ENCODE measurements around the gene WDR35. TPM values are rescaled to one million over a fixed set of nuclear protein-coding genes. Genes with fewer than 3 reads are reported as not detected.

WDR35 gene
- total and polyA plus RNA-seq, 2 donors, result 7.3 to 34.1 TPM

- H3K4me3 ChIP-seq (ENCODE audit: low read depth, low read length), result no peak overlapping the region
- WGBS, result 71% methylated on average over 3 of the region's 3 CpGs
- no peak for DNase-seq (ENCODE audit: extremely low spot score)
These were observed 117.6 kb downstream of the WDR35 start for GRCh38 chr2:19872302-19872701.

GRCh38 chr2:19871836-19872235 lies 118.1 kb downstream of the WDR35 start:
- WGBS, result 97% methylated on average over 2 of the region's 2 CpGs
- DNase-seq (ENCODE audit: extremely low spot score), result no peak
- H3K4me3 ChIP-seq (ENCODE audit: low read depth, low read length), result no peak overlapping the region

More at GRCh38 chr2:19872302-19872701, 117.6 kb downstream of the WDR35 start:
- peaks cover 1% of the 10 kb centered on the region for H3K4me1 ChIP-seq (ENCODE audit: insufficient read depth)
- H3K27ac ChIP-seq (ENCODE audit: low read depth), result no peak overlapping the region
- H3K36me3 ChIP-seq (ENCODE audit: insufficient read depth), result no peaks in the 10 kb centered on the region

GRCh38 chr2:19870792-19871191 lies 119.1 kb downstream of the WDR35 start:
- H3K27ac ChIP-seq (ENCODE audit: low read depth), result no peak overlapping the region
- WGBS, result 85% methylated on average over 4 of the region's 4 CpGs
- H3K4me1 ChIP-seq (ENCODE audit: insufficient read depth), result peaks cover 1% of the 10 kb centered on the region
- DNase-seq (ENCODE audit: extremely low spot score), result no peak
- H3K4me3 ChIP-seq (ENCODE audit: low read depth, low read length), result no peak overlapping the region
- H3K36me3 ChIP-seq (ENCODE audit: insufficient read depth), result no peaks in the 10 kb centered on the region

More at GRCh38 chr2:19871836-19872235, 118.1 kb downstream of the WDR35 start:
- Histone ChIP-seq H3K27ac (ENCODE audit: low read depth) (no peak overlapping the region), H3K36me3 (ENCODE audit: insufficient read depth) (no peaks in the 10 kb centered on the region), H3K4me1 (ENCODE audit: insufficient read depth) (peaks cover 1% of the 10 kb centered on the region)

- DNase-seq (ENCODE audit: extremely low spot score), result no peak
- H3K27ac ChIP-seq (ENCODE audit: low read depth), result no peak overlapping the region
- WGBS, result 19% methylated on average over 52 of the region's 52 CpGs
- H3K36me3 ChIP-seq (ENCODE audit: insufficient read depth), result no peaks in the 10 kb centered on the region
- peaks cover 1% of the 10 kb centered on the region for H3K4me1 ChIP-seq (ENCODE audit: insufficient read depth)
- peak overlapping the region; percentile 54 for H3K4me3 ChIP-seq (ENCODE audit: low read depth, low read length)
These were observed 121.0 kb downstream of the WDR35 start for GRCh38 chr2:19868701-19869580.

- H3K36me3 ChIP-seq (ENCODE audit: insufficient read depth), result no peaks in the 10 kb centered on the region
- WGBS, result 78% methylated on average over 7 of the region's 7 CpGs
- no peak for DNase-seq (ENCODE audit: extremely low spot score)
- H3K4me1 ChIP-seq (ENCODE audit: insufficient read depth), result peaks cover 1% of the 10 kb centered on the region
- no peak overlapping the region for H3K27ac ChIP-seq (ENCODE audit: low read depth)
- peak overlapping the region; percentile 54 for H3K4me3 ChIP-seq (ENCODE audit: low read depth, low read length)
These were observed 121.7 kb downstream of the WDR35 start for GRCh38 chr2:19868224-19868623.

GRCh38 chr2:19866771-19867170 lies 123.1 kb downstream of the WDR35 start:
- H3K36me3 ChIP-seq (ENCODE audit: insufficient read depth), result no peaks in the 10 kb centered on the region
- WGBS, result 98% methylated on average over 2 of the region's 2 CpGs
- DNase-seq (ENCODE audit: extremely low spot score), result no peak

GRCh38 chr2:19865151-19865550 lies 124.8 kb downstream of the WDR35 start:
- Histone ChIP-seq H3K27ac (ENCODE audit: low read depth) (no peak overlapping the region), H3K36me3 (ENCODE audit: insufficient read depth) (no peaks in the 10 kb centered on the region), H3K4me3 (ENCODE audit: low read depth, low read length) (no peak overlapping the region), H3K4me1 (ENCODE audit: insufficient read depth) (no peaks in the 10 kb centered on the region)
- DNase-seq (ENCODE audit: extremely low spot score), result no peak
- WGBS, result 94% methylated on average over 2 of the region's 2 CpGs

More at GRCh38 chr2:19866771-19867170, 123.1 kb downstream of the WDR35 start:
- Histone ChIP-seq H3K4me3 (ENCODE audit: low read depth, low read length) (no peak overlapping the region), H3K4me1 (ENCODE audit: insufficient read depth) (peaks cover 1% of the 10 kb centered on the region), H3K27ac (ENCODE audit: low read depth) (no peak overlapping the region)

GRCh38 chr2:19864381-19864780 lies 125.5 kb downstream of the WDR35 start:
- Histone ChIP-seq H3K36me3 (ENCODE audit: insufficient read depth) (no peaks in the 10 kb centered on the region), H3K4me3 (ENCODE audit: low read depth, low read length) (no peak overlapping the region), H3K27ac (ENCODE audit: low read depth) (no peak overlapping the region), H3K4me1 (ENCODE audit: insufficient read depth) (no peaks in the 10 kb centered on the region)
- no peak for DNase-seq (ENCODE audit: extremely low spot score)
- WGBS, result 80% methylated on average over 11 of the region's 11 CpGs

- 19% methylated on average over 33 of the region's 33 CpGs for WGBS
- Histone ChIP-seq H3K27ac (ENCODE audit: low read depth) (no peak overlapping the region), H3K4me3 (ENCODE audit: low read depth, low read length) (no peak overlapping the region), H3K4me1 (ENCODE audit: insufficient read depth) (no peaks in the 10 kb centered on the region), H3K36me3 (ENCODE audit: insufficient read depth) (no peaks in the 10 kb centered on the region)
- DNase-seq (ENCODE audit: extremely low spot score), result no peak
These were observed 126.4 kb downstream of the WDR35 start for GRCh38 chr2:19863303-19864041.

- Histone ChIP-seq H3K4me3 (ENCODE audit: low read depth, low read length) (no peak overlapping the region), H3K36me3 (ENCODE audit: insufficient read depth) (no peaks in the 10 kb centered on the region), H3K27ac (ENCODE audit: low read depth) (no peak overlapping the region), H3K4me1 (ENCODE audit: insufficient read depth) (no peaks in the 10 kb centered on the region)
- DNase-seq (ENCODE audit: extremely low spot score), result no peak
- 46% methylated on average over 1 of the region's 1 CpG for WGBS
These were observed 128.1 kb downstream of the WDR35 start for GRCh38 chr2:19861813-19862212.

Other genes with a start within 250 kb of the WDR35 start
- 19.0 TPM for gene TTC32, start 88.1 kb downstream of the WDR35 start, total RNA-seq
- gene TTC32, start 88.1 kb downstream of the WDR35 start, polyA plus RNA-seq, result 20.9 TPM
- gene MATN3, start 22.6 kb upstream of the WDR35 start, total RNA-seq, result 1.1 TPM
- gene MATN3, start 22.6 kb upstream of the WDR35 start, polyA plus RNA-seq, result 2.0 TPM
- 227 TPM for gene LAPTM4A, start 61.5 kb upstream of the WDR35 start, total RNA-seq
- gene LAPTM4A, start 61.5 kb upstream of the WDR35 start, polyA plus RNA-seq, result 412 TPM
- gene SDC1, start 235.0 kb upstream of the WDR35 start, total RNA-seq, result 87.1 TPM
- 65.3 TPM for gene SDC1, start 235.0 kb upstream of the WDR35 start, polyA plus RNA-seq

Data from urinary bladder (tissue), 4 donors.